Gastrocnemius medialis (tissue), 4 donors: Measurements from ENCODE around the gene ANTXR1. TPM values are rescaled to one million over a fixed set of nuclear protein-coding genes. Genes with fewer than 3 reads are reported as not detected.

ENCODE experiments used
- ATAC-seq, 2 donors: fragments of 150-250 bp; one replicate each; pipeline ENCODE4 v1.9.1; 2016
- DNase-seq, 2 donors: peaks; one replicate each; pipeline ENCODE4 v3.0.0-alpha.2; 2019
- H3K27ac ChIP-seq, 4 donors: fragments of 200-600 bp; sonication (generic); 1 replicate in 1 of 4; 2 replicates in 3 of 4; pipeline ENCODE4 v1.5.1; 2016 to 2018; ENCODE audit warnings: mild to moderate bottlenecking in 2 of 4, moderate library complexity in 1 of 4
- H3K27me3 ChIP-seq, 3 donors: fragments of 200-600 bp; sonication (generic) in 2 of 3; 1 replicate in 1 of 3; 2 replicates in 2 of 3; pipeline versions ENCODE4 v1.5.1 to v1.6.0; 2016 to 2019; ENCODE audit warnings: mild to moderate bottlenecking in 1 of 3, moderate library complexity in 1 of 3
- H3K36me3 ChIP-seq, 2 donors: fragments of 200-600 bp; sonication (generic) in 1 of 2; one replicate each; pipeline ENCODE4 v1.5.1; 2017 to 2018
- H3K4me1 ChIP-seq, 2 donors: fragments of 200-600 bp; sonication (generic) in 1 of 2; one replicate each; pipeline ENCODE4 v1.5.1; 2016 to 2017; ENCODE audit warnings: mild to moderate bottlenecking in 2 of 2
- H3K4me3 ChIP-seq, 4 donors: fragments of 200-600 bp; sonication (generic) in 3 of 4; 1 replicate in 1 of 4; 2 replicates in 3 of 4; pipeline ENCODE4 v1.5.1; 2016 to 2019; ENCODE audit warnings: mild to moderate bottlenecking in 2 of 4
- H3K9me3 ChIP-seq, 3 donors: fragments of 200-600 bp; sonication (generic) in 2 of 3; 1 replicate in 1 of 3; 2 replicates in 2 of 3; pipeline ENCODE4 v1.5.1; 2016 to 2019
- POLR2A ChIP-seq, 2 donors: fragments of 450-650 bp; IDR thresholded peaks; one replicate each; pipeline ENCODE4 v1.6.1; 2017; ENCODE audit warnings: antibody characterized with exemption in 2 of 2, mild to moderate bottlenecking in 2 of 2, moderate library complexity in 2 of 2
- in situ Hi-C, 4 donors: fragments of 200-750 bp; cut with MboI; loops; one replicate each; pipeline versions ENCODE4 v1.15.0 to v1.8.0; 2017; ENCODE audit warnings: low sequenced_read_pairs in 4 of 4
- intact Hi-C: fragments of 100-400 bp; cut with DNase I; formaldehyde crosslinking; loops from one replicate; pipeline ENCODE4 v1.15.1; 2023; ENCODE audit warnings: low total_unique reads
- total RNA-seq, 4 donors: library from RNA; depleted of rRNA; stranded (reverse); fragments of >200 nt; gene quantifications; one replicate each; pipeline versions ENCODE4 v1.1.0 to v1.2.3, GENCODE V29; 2016
- TF ChIP-seq, protein P1 (sequence below), 5 experiments: fragments of 450-650 bp in 3 of 5; fragments of 200-600 bp in 2 of 5; sonication (generic) in 2 of 5; IDR thresholded peaks in 4 of 5; conservative IDR thresholded peaks in 1 of 5; 1 replicate in 4 of 5; 2 replicates in 1 of 5; pipeline ENCODE4 v1.5.1; 2016 to 2019; ENCODE audit warnings: antibody characterized with exemption in 5 of 5, mild to moderate bottlenecking in 3 of 5, moderate library complexity in 3 of 5

ANTXR1 gene
- total RNA-seq, 4 donors from 2014 or later: 8.0 to 13.6 (median 9.7) TPM

DNA sequence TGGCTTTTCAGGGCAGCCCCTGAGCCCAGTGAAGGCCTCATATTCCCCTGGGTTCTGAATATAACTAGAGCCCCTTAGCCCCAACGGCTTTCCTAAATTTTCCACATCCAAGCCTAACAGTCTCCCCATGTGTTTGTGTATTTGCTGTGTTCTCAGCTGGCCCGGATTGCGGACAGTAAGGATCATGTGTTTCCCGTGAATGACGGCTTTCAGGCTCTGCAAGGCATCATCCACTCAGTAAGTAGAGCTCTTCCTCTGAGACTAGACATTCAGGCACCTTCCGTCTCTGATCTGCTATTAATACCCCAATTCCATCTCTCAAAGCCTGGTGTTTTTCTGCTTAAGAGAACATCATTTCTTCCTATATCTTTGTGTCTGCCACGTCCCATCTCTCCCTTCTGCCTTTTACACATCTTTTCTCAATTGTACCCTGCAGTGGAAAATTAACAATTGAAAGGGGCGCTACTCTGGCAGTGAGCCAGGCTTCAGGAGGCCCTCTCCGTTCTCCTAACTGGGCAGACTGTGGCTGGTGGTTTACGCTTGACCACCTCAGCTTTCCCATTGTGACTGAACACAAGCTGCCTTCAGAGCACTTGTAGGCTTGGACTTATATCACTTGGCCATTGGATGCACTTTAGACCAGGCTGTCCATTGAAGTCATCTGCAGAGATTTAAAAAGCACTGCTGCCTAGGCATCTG, 64.4 kb downstream of the ANTXR1 start:
- no peak for DNase-seq
- H3K4me3 ChIP-seq: no peak overlapping the region
- in situ Hi-C loops (no loop called here), intact Hi-C loops (no loop called here)
- H3K4me1 ChIP-seq: peaks cover 2 to 3% of the 10 kb centered on the region in 2 donors
- TF ChIP-seq, protein P1, sequence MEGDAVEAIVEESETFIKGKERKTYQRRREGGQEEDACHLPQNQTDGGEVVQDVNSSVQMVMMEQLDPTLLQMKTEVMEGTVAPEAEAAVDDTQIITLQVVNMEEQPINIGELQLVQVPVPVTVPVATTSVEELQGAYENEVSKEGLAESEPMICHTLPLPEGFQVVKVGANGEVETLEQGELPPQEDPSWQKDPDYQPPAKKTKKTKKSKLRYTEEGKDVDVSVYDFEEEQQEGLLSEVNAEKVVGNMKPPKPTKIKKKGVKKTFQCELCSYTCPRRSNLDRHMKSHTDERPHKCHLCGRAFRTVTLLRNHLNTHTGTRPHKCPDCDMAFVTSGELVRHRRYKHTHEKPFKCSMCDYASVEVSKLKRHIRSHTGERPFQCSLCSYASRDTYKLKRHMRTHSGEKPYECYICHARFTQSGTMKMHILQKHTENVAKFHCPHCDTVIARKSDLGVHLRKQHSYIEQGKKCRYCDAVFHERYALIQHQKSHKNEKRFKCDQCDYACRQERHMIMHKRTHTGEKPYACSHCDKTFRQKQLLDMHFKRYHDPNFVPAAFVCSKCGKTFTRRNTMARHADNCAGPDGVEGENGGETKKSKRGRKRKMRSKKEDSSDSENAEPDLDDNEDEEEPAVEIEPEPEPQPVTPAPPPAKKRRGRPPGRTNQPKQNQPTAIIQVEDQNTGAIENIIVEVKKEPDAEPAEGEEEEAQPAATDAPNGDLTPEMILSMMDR (IDR thresholded peaks at IDR 0.05 in 4 of 5, conservative IDR thresholded peaks at IDR 0.05 in 1 of 5): no peak
- no peak for TF ChIP-seq POLR2A (IDR thresholded peaks at IDR 0.05)
- H3K27ac ChIP-seq: peak overlapping the region in 1 of 4 donors; percentile 42
- H3K9me3 ChIP-seq: no peaks in the 10 kb centered on the region
- no peak for ATAC-seq
- H3K36me3 ChIP-seq: no peaks in the 10 kb centered on the region
- no peaks in the 10 kb centered on the region for H3K27me3 ChIP-seq

DNA sequence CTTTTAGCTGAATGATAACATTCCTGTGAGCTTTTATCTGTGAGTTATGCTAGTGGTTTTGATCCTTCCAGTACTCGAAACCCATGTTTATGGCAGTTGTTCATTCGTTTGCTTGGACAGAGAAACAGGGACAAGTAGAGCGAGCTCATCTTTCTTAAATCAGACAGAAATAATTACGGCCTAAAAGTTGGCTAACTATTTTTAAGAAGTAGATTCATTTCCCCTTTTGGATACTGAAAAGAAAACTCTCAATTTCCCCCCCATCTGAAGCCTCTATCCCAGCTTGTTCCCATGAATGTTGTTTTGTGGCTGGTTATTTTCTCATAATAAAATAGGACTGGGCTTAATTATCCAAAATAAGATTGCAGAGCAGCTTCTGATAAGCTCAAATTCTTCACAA, 67.1 kb downstream of the ANTXR1 start:
- intact Hi-C loops (loop anchor here (5.0 kb wide), 1 partner anchor 97 kb away; no protein-coding TSS in a partner anchor), in situ Hi-C loops (no loop called here)
- TF ChIP-seq POLR2A (IDR thresholded peaks at IDR 0.05): no peak
- TF ChIP-seq, protein P1 (IDR thresholded peaks at IDR 0.05 in 4 of 5, conservative IDR thresholded peaks at IDR 0.05 in 1 of 5): no peak
- H3K27ac ChIP-seq: no peak overlapping the region
- H3K9me3 ChIP-seq: no peaks in the 10 kb centered on the region
- H3K27me3 ChIP-seq: no peaks in the 10 kb centered on the region
- ATAC-seq (no peak), DNase-seq (no peak)
- peaks cover 17 to 20% of the 10 kb centered on the region in 2 donors for H3K4me1 ChIP-seq
- H3K4me3 ChIP-seq: no peak overlapping the region
- no peaks in the 10 kb centered on the region for H3K36me3 ChIP-seq

GRCh38 chr2:69081001-69081580, 68.1 kb downstream of the ANTXR1 start:
- Histone ChIP-seq H3K9me3 (no peaks in the 10 kb centered on the region), H3K4me1 (peaks cover 17 to 20% of the 10 kb centered on the region in 2 donors), H3K27me3 (no peaks in the 10 kb centered on the region), H3K27ac (peak overlapping the region in 1 of 4 donors; percentile 5), H3K4me3 (no peak overlapping the region), H3K36me3 (no peaks in the 10 kb centered on the region)
- in situ Hi-C loops: no loop called here
- no peak for DNase-seq
- intact Hi-C loops: loop anchor here (5.0 kb wide), 1 partner anchor 96 kb away; no protein-coding TSS in a partner anchor
- no peak for TF ChIP-seq POLR2A (IDR thresholded peaks at IDR 0.05)
- TF ChIP-seq, protein P1 (IDR thresholded peaks at IDR 0.05 in 4 of 5, conservative IDR thresholded peaks at IDR 0.05 in 1 of 5): no peak
- ATAC-seq: no peak

GRCh38 chr2:69081757-69082156, 68.8 kb downstream of the ANTXR1 start:
- no peaks in the 10 kb centered on the region for H3K36me3 ChIP-seq
- ATAC-seq (no peak), DNase-seq (no peak)
- H3K4me3 ChIP-seq: no peak overlapping the region
- TF ChIP-seq, protein P1 (IDR thresholded peaks at IDR 0.05 in 4 of 5, conservative IDR thresholded peaks at IDR 0.05 in 1 of 5): no peak
- TF ChIP-seq POLR2A (IDR thresholded peaks at IDR 0.05): no peak
- H3K4me1 ChIP-seq: peaks cover 17 to 20% of the 10 kb centered on the region in 2 donors
- in situ Hi-C loops: no loop called here
- no peaks in the 10 kb centered on the region for H3K27me3 ChIP-seq
- intact Hi-C loops: loop anchor here (5.0 kb wide), 1 partner anchor 96 kb away; no protein-coding TSS in a partner anchor
- H3K9me3 ChIP-seq: no peaks in the 10 kb centered on the region
- peak overlapping the region in 1 of 4 donors; percentile 5 for H3K27ac ChIP-seq
